Upper lobe of right lung (tissue), 1 donor: ENCODE data around the gene OR10A5. TPM values are rescaled to one million over a fixed set of nuclear protein-coding genes. Genes with fewer than 3 reads are reported as not detected.
"Not testable (repeated sequence)": the region's sequence is repeated elsewhere in the genome, so short reads cannot be mapped to it uniquely, and the experiment has no call there.

ENCODE experiments used
- ATAC-seq: fragments of 200-7000 bp; cut with Tn5 transposase; one replicate; pipeline ENCODE4 v1.9.1; 2020; ENCODE audit warnings: mild to moderate bottlenecking, moderate library complexity
- DNase-seq: peaks from one replicate; pipeline ENCODE4 v3.0.0-alpha.2; 2020
- H3K27ac ChIP-seq: fragments of 200-600 bp; one replicate; pipeline ENCODE4 v1.8.0; 2022
- H3K27me3 ChIP-seq: fragments of 200-600 bp; one replicate; pipeline ENCODE4 v1.8.0; 2022; ENCODE audit warnings: mild to moderate bottlenecking
- H3K36me3 ChIP-seq: fragments of 200-600 bp; one replicate; pipeline ENCODE4 v1.8.0; 2022
- H3K4me1 ChIP-seq: fragments of 200-600 bp; one replicate; pipeline ENCODE4 v1.8.0; 2022
- H3K4me3 ChIP-seq: fragments of 200-600 bp; one replicate; pipeline ENCODE4 v1.8.0; 2022; ENCODE audit warnings: mild to moderate bottlenecking
- H3K9me3 ChIP-seq: fragments of 200-600 bp; one replicate; pipeline ENCODE4 v1.8.0; 2022
- intact Hi-C: fragments of 100-400 bp; cut with DNase I; formaldehyde crosslinking; loops from one replicate; pipeline ENCODE4 v1.11.0; 2022
- total RNA-seq: library from RNA; stranded (reverse); fragmentation: NEBNext Ultra II Directional; extraction: Animal tissue kit (Norgen Biotek cat#: 25700); gene quantifications from one replicate; pipeline ENCODE4 v1.2.1, GENCODE V29; 2021
- TF ChIP-seq, protein P1 (sequence below): fragments of 200-600 bp; IDR thresholded peaks from one replicate; pipeline ENCODE4 v1.8.0; 2022; ENCODE audit warnings: antibody characterized with exemption
- donor health status: DM: no; HTN: yes; CAD: no; lungs with severe emphysema.

The OR10A5 gene
- total RNA-seq, 1 donor from 2014 or later = not detected

DNA sequence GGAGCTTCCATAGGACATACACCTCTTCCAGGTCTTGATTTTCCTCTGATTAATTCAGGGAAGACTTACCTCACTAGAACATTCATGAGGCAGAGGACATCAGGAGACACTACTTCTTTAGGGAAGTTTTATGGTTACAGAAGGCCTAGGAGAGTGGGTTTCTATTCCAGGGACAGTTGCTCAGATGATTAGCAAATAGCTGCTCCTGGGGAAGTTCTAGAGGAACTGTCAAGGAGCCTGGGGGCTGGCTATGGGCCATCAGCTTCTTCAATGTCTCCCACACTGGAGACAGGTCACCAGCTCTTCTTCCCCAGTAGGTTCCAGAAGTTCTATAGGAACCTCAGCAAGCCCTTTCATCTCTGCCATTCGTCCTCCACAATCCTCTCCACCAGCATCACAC, 11.5 kb upstream of the OR10A5 start:
- no peaks in the 10 kb centered on the region for H3K36me3 ChIP-seq
- intact Hi-C loops = no loop called here
- ATAC-seq (no peak), DNase-seq (no peak)
- H3K27me3 ChIP-seq = no peaks in the 10 kb centered on the region
- TF ChIP-seq, protein P1, sequence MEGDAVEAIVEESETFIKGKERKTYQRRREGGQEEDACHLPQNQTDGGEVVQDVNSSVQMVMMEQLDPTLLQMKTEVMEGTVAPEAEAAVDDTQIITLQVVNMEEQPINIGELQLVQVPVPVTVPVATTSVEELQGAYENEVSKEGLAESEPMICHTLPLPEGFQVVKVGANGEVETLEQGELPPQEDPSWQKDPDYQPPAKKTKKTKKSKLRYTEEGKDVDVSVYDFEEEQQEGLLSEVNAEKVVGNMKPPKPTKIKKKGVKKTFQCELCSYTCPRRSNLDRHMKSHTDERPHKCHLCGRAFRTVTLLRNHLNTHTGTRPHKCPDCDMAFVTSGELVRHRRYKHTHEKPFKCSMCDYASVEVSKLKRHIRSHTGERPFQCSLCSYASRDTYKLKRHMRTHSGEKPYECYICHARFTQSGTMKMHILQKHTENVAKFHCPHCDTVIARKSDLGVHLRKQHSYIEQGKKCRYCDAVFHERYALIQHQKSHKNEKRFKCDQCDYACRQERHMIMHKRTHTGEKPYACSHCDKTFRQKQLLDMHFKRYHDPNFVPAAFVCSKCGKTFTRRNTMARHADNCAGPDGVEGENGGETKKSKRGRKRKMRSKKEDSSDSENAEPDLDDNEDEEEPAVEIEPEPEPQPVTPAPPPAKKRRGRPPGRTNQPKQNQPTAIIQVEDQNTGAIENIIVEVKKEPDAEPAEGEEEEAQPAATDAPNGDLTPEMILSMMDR = no peak
- no peaks in the 10 kb centered on the region for H3K4me1 ChIP-seq
- H3K9me3 ChIP-seq = no peaks in the 10 kb centered on the region
- H3K4me3 ChIP-seq = no peak overlapping the region
- H3K27ac ChIP-seq = no peak overlapping the region

DNA sequence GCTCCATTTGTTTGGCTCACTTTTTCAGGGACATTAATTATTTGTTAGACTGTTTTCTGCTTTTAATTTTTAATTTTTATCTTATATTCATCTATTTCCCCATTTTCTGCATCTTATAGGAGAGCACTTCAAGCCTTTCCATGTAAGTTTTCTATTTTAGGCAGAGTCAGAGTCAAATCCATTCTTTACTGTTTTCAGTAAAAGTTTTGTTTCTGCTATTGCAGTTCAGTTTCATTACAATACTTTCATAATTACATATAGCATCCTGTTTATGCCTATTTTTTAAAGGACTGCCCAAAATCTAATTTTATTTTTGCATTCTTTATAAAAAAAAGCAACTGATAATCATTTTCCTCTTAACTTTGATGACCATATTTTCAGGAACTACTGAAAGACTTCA, 3.8 kb upstream of the OR10A5 start:
- no peaks in the 10 kb centered on the region for H3K9me3 ChIP-seq
- intact Hi-C loops = no loop called here
- H3K4me1 ChIP-seq = no peaks in the 10 kb centered on the region
- no peak overlapping the region for H3K27ac ChIP-seq
- ATAC-seq (no peak), DNase-seq (no peak)
- H3K27me3 ChIP-seq = no peaks in the 10 kb centered on the region
- no peak overlapping the region for H3K4me3 ChIP-seq
- H3K36me3 ChIP-seq = no peaks in the 10 kb centered on the region
- TF ChIP-seq, protein P1 = no peak

DNA sequence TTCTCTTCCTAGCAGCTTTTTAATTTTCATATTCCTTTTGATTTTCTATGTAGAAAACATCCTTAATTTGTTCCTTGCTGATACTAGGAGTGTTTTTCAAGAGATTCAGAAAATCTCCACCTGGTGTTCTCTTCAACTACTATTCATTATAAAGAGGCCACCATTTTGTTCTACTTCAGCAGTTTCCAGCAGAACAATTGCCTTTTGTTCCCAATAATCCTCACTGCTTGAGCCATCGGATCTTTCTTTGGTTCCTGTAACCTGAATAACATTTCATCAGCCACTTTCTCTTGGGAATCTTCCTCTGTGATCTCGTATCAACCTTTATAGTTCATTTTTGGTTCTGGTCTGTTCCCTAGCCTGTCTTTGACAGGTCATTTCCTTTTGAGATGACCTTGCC, 1.8 kb upstream of the OR10A5 start:
- no peak for DNase-seq
- Histone ChIP-seq H3K9me3 (no peaks in the 10 kb centered on the region), H3K36me3 (no peaks in the 10 kb centered on the region), H3K27me3 (no peaks in the 10 kb centered on the region), H3K4me3 (no peak overlapping the region), H3K27ac (no peak overlapping the region), H3K4me1 (no peaks in the 10 kb centered on the region)
- TF ChIP-seq, protein P1 = no peak
- intact Hi-C loops = no loop called here
- ATAC-seq = no peak

GRCh38 chr11:6844356-6844755, 1.1 kb upstream of the OR10A5 start:
- ATAC-seq (no peak), DNase-seq (no peak)
- Histone ChIP-seq H3K9me3 (no peaks in the 10 kb centered on the region), H3K36me3 (no peaks in the 10 kb centered on the region), H3K27ac (no peak overlapping the region), H3K27me3 (no peaks in the 10 kb centered on the region), H3K4me1 (no peaks in the 10 kb centered on the region), H3K4me3 (no peak overlapping the region)
- intact Hi-C loops = no loop called here
- TF ChIP-seq, protein P1 = no peak

DNA sequence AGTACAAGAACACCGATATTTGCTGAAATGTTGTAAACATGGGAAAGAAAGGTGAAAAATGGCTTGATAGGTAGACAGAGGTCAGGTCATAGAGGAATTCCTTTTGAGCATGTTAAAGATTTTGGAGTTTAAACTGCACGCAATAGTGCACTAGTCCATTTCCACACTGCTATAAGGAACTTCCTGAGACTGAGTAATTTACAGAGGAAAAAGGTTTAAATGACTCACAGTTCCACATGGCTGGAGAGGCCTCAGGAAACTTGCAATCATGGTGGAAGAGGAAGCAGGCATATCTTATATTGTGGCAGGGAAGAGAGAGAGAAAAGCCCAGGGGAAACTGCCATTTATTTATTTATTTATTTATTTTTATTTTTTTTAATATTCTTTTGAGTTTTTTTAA, 5.0 kb downstream of the OR10A5 start:
- Histone ChIP-seq H3K9me3 (no peaks in the 10 kb centered on the region), H3K36me3 (no peaks in the 10 kb centered on the region), H3K27ac (no peak overlapping the region), H3K27me3 (no peaks in the 10 kb centered on the region), H3K4me1 (no peaks in the 10 kb centered on the region), H3K4me3 (no peak overlapping the region)
- TF ChIP-seq, protein P1 = no peak
- no peak for ATAC-seq
- DNase-seq = no peak
- intact Hi-C loops = no loop called here

- H3K4me3 ChIP-seq, ATAC-seq: not testable (repeated sequence)
Observed at GRCh38 chr11:6854801-6855200, 9.3 kb downstream of the OR10A5 start.

More at GRCh38 chr11:6854801-6855200, 9.3 kb downstream of the OR10A5 start:
- H3K4me1 ChIP-seq, intact Hi-C loops, H3K36me3 ChIP-seq, H3K27ac ChIP-seq, H3K9me3 ChIP-seq, H3K27me3 ChIP-seq, DNase-seq: not testable (repeated sequence)
